ENCODE data around the gene OLFML2B. TPM values are rescaled to one million over a fixed set of nuclear protein-coding genes. Genes with fewer than 3 reads are reported as not detected.

Gene OLFML2B
- total RNA-seq, 1 experiment from 2014 or later, result 3.4 TPM

GRCh38 chr1:162009501-162010174 is 14.0 kb downstream of the OLFML2B start:
- TF ChIP-seq CTCF (conservative IDR thresholded peaks at IDR 0.05; ENCODE audit: low read depth, low read length), result no peak
- TF ChIP-seq EZH2 (IDR thresholded peaks at IDR 0.05; ENCODE audit: borderline replicate concordance, low read depth, low read length, poor library complexity, severe bottlenecking), result no peak
- no peaks in the 10 kb centered on the region for H3K4me1 ChIP-seq (ENCODE audit: insufficient read depth, low read length, poor library complexity, severe bottlenecking)
- DNase-seq (ENCODE audit: low spot score), result no peak
- intact Hi-C loops (cut with micrococcal nuclease; ENCODE audit: unreplicated experiment), result no loop called here
- CTCF ChIA-PET, result no interaction called here
- no peaks in the 10 kb centered on the region for H3K36me3 ChIP-seq (ENCODE audit: insufficient read depth, low read length, poor library complexity, severe bottlenecking)
- no peaks in the 10 kb centered on the region for H3K27me3 ChIP-seq (replicated peaks; ENCODE audit: insufficient read depth, low read depth, low read length, poor library complexity)
- peaks cover 9% of the 10 kb centered on the region for H3K9me3 ChIP-seq (ENCODE audit: low read depth, low read length, poor library complexity, severe bottlenecking)
- POLR2A ChIA-PET (ENCODE audit: low non-redundant PET), result no interaction called here
- no peak overlapping the region for H3K4me3 ChIP-seq (ENCODE audit: low read depth, low read length, poor library complexity, severe bottlenecking)
- H3K27ac ChIP-seq (ENCODE audit: low read depth, low read length, poor library complexity, severe bottlenecking), result no peak overlapping the region
- no TSS peak for BruUV-seq (replicated peaks)

- POLR2A ChIA-PET (ENCODE audit: low non-redundant PET), result no interaction called here
- BruUV-seq (replicated peaks), result no TSS peak
- DNase-seq (ENCODE audit: low spot score), result no peak
- intact Hi-C loops (cut with micrococcal nuclease; ENCODE audit: unreplicated experiment), result no loop called here
- Histone ChIP-seq H3K4me1 (ENCODE audit: insufficient read depth, low read length, poor library complexity, severe bottlenecking) (no peaks in the 10 kb centered on the region), H3K4me3 (ENCODE audit: low read depth, low read length, poor library complexity, severe bottlenecking) (no peak overlapping the region), H3K27me3 (replicated peaks; ENCODE audit: insufficient read depth, low read depth, low read length, poor library complexity) (no peaks in the 10 kb centered on the region), H3K27ac (ENCODE audit: low read depth, low read length, poor library complexity, severe bottlenecking) (no peak overlapping the region), H3K9me3 (ENCODE audit: low read depth, low read length, poor library complexity, severe bottlenecking) (peaks cover 8% of the 10 kb centered on the region), H3K36me3 (ENCODE audit: insufficient read depth, low read length, poor library complexity, severe bottlenecking) (no peaks in the 10 kb centered on the region)
- TF ChIP-seq CTCF (conservative IDR thresholded peaks at IDR 0.05; ENCODE audit: low read depth, low read length) (no peak), EZH2 (IDR thresholded peaks at IDR 0.05; ENCODE audit: borderline replicate concordance, low read depth, low read length, poor library complexity, severe bottlenecking) (no peak)
- CTCF ChIA-PET, result no interaction called here
Measured at GRCh38 chr1:162008799-162009198, 14.9 kb downstream of the OLFML2B start.

GRCh38 chr1:162007466-162007865 is 16.2 kb downstream of the OLFML2B start:
- H3K9me3 ChIP-seq (ENCODE audit: low read depth, low read length, poor library complexity, severe bottlenecking), result no peaks in the 10 kb centered on the region
- H3K36me3 ChIP-seq (ENCODE audit: insufficient read depth, low read length, poor library complexity, severe bottlenecking), result no peaks in the 10 kb centered on the region
- CTCF ChIA-PET, result no interaction called here
- DNase-seq (ENCODE audit: low spot score), result no peak
- H3K27me3 ChIP-seq (replicated peaks; ENCODE audit: insufficient read depth, low read depth, low read length, poor library complexity), result no peaks in the 10 kb centered on the region
- BruUV-seq (replicated peaks), result no TSS peak
- intact Hi-C loops (cut with micrococcal nuclease; ENCODE audit: unreplicated experiment), result no loop called here
- POLR2A ChIA-PET (ENCODE audit: low non-redundant PET), result no interaction called here
- TF ChIP-seq EZH2 (IDR thresholded peaks at IDR 0.05; ENCODE audit: borderline replicate concordance, low read depth, low read length, poor library complexity, severe bottlenecking), result no peak
- no peak for TF ChIP-seq CTCF (conservative IDR thresholded peaks at IDR 0.05; ENCODE audit: low read depth, low read length)
- no peak overlapping the region for H3K27ac ChIP-seq (ENCODE audit: low read depth, low read length, poor library complexity, severe bottlenecking)
- H3K4me3 ChIP-seq (ENCODE audit: low read depth, low read length, poor library complexity, severe bottlenecking), result no peak overlapping the region
- no peaks in the 10 kb centered on the region for H3K4me1 ChIP-seq (ENCODE audit: insufficient read depth, low read length, poor library complexity, severe bottlenecking)
